GM18499 (cell line): ENCODE measurements around the gene SLC25A39.
"Not testable (repeated sequence)": the region's sequence is repeated elsewhere in the genome, so short reads cannot be mapped to it uniquely, and the experiment has no call there.

Experiments
- ATAC-seq: cut with Tn5 transposase; IDR thresholded peaks from one replicate; pipeline ENCODE4 v1.9.1; 2021; ENCODE audit warnings: moderate number of reproducible peaks; ENCODE audit not compliant: insufficient read depth, unreplicated experiment

The SLC25A39 gene

GRCh38 chr17:44324571-44325275, at the start of gene SLC25A39:
TSS of gene SLC25A39 (minus strand) at chr17:44324823. CDS start at chr17:44323562, 1,261 bp downstream.
- ATAC-seq, result peak; percentile 36

GRCh38 chr17:44372036-44372435, 47.4 kb upstream of the SLC25A39 start:
- ATAC-seq, result no peak

GRCh38 chr17:44369414-44370023, 44.9 kb upstream of the SLC25A39 start:
- ATAC-seq, result not testable (repeated sequence)

- not testable (repeated sequence) for ATAC-seq
These were observed 44.0 kb upstream of the SLC25A39 start for GRCh38 chr17:44368391-44369243.

- no peak for ATAC-seq
These were observed 42.8 kb upstream of the SLC25A39 start for GRCh38 chr17:44367231-44367979.

GRCh38 chr17:44365051-44365450, 40.4 kb upstream of the SLC25A39 start:
- not testable (repeated sequence) for ATAC-seq

GRCh38 chr17:44363613-44364159, 39.1 kb upstream of the SLC25A39 start, which contains the start of gene FAM171A2:
TSS of gene FAM171A2 (minus strand) at chr17:44363853. CDS start at chr17:44363714, 139 bp downstream.
- ATAC-seq, result no peak

GRCh38 chr17:44362949-44363612, 38.5 kb upstream of the SLC25A39 start:
- ATAC-seq, result no peak

- no peak for ATAC-seq
These were observed 37.9 kb upstream of the SLC25A39 start for GRCh38 chr17:44362459-44362948.

GRCh38 chr17:44361292-44362260, 37.0 kb upstream of the SLC25A39 start:
- ATAC-seq, result no peak

GRCh38 chr17:44360826-44361225, 36.2 kb upstream of the SLC25A39 start:
- ATAC-seq, result no peak

- ATAC-seq, result no peak
These were observed 35.5 kb upstream of the SLC25A39 start for GRCh38 chr17:44360144-44360533.

GRCh38 chr17:44359458-44360143, 35.0 kb upstream of the SLC25A39 start:
- ATAC-seq, result no peak

GRCh38 chr17:44359006-44359405, 34.4 kb upstream of the SLC25A39 start:
- no peak for ATAC-seq

GRCh38 chr17:44358066-44358465, 33.4 kb upstream of the SLC25A39 start:
- no peak for ATAC-seq

GRCh38 chr17:44356241-44356640, 31.6 kb upstream of the SLC25A39 start:
- no peak for ATAC-seq

GRCh38 chr17:44355642-44356099, 31.0 kb upstream of the SLC25A39 start:
- ATAC-seq, result no peak
